Measurements from ENCODE around the gene BHLHE40. TPM values are rescaled to one million over a fixed set of nuclear protein-coding genes. Genes with fewer than 3 reads are reported as not detected.

BHLHE40 gene
- 11.1 TPM for polyA plus RNA-seq

DNA sequence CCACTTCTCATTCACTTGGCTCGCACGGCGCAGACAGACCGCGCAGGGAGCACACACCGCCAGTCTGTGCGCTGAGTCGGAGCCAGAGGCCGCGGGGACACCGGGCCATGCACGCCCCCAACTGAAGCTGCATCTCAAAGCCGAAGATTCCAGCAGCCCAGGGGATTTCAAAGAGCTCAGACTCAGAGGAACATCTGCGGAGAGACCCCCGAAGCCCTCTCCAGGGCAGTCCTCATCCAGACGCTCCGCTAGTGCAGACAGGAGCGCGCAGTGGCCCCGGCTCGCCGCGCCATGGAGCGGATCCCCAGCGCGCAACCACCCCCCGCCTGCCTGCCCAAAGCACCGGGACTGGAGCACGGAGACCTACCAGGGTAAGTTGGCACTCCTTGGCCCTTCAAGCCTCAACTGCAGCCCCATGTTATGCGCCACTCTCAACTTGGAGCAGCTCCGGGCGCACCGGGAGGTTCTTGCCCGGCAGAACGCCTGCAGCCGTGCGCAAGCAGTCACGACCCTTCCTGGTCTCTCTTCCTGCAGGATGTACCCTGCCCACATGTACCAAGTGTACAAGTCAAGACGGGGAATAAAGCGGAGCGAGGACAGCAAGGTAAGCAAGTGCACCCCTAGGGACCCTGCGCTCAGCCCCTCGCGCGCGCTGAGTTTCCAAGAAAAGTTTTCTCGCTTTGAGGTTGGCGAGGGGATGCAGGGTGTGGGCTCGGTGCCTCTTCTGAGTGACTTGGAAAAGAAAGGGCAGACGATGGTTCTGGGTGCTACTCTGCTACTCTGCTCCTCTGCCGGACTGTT, at the start of gene BHLHE40:
BHLHE40 (plus strand) TSS at position 10 of the 801 bp plus-strand sequence; CDS start at position 292, 282 bp downstream.
- Mint-ChIP-seq H3K4me1 (peaks cover 36 to 59% (median 49%) of the 10 kb centered on the region in 3 donors), H3K36me3 (peaks cover 3% of the 10 kb centered on the region), H3K27ac (peak within 1 kb of the TSS; percentile 97 to 98 (median 97)), H3K4me3 (peak within 1 kb of the TSS; percentile 96 to 100 (median 98)), H3K9me3 (no peaks in the 10 kb centered on the region), H3K27me3 (no peaks in the 10 kb centered on the region)

- Mint-ChIP-seq H3K4me1 (peaks cover 0 to 10% (median 4%) of the 10 kb centered on the region in 3 donors), H3K36me3 (peaks cover 5% of the 10 kb centered on the region), H3K27me3 (no peaks in the 10 kb centered on the region), H3K27ac (no peak overlapping the region), H3K4me3 (no peak overlapping the region), H3K9me3 (no peaks in the 10 kb centered on the region)
Measured at GRCh38 chr3:4930501-4930900, 48.7 kb upstream of the BHLHE40 start.

DNA sequence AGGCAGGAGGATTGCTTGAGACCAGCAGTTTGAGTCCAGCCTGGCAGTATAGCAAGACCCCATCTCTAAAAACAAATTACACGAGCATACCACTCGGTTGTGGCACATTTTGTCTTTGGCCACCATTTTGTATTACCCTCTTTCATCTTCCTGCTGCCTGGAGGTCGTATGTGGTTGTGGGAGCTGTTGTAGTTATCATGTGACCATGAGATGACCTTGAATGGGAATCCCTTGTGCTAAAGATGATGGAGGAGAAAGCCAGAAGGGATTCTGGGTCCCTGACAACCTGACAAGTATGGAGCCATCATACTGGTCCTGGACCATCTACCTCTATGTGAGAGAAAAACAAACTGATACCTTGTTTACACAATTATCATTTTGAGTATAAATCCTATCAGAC, 45.2 kb upstream of the BHLHE40 start:
- no peak overlapping the region for H3K4me3 Mint-ChIP-seq
- H3K4me1 Mint-ChIP-seq, result peaks cover 0 to 4% (median 0%) of the 10 kb centered on the region in 3 donors
- H3K36me3 Mint-ChIP-seq, result peaks cover 3% of the 10 kb centered on the region
- H3K27ac Mint-ChIP-seq, result peak overlapping the region in 1 of 3 donors; percentile 31
- H3K27me3 Mint-ChIP-seq, result no peaks in the 10 kb centered on the region
- peaks cover 0 to 2% (median 0%) of the 10 kb centered on the region in 3 donors for H3K9me3 Mint-ChIP-seq

- Mint-ChIP-seq H3K27ac (no peak overlapping the region), H3K27me3 (no peaks in the 10 kb centered on the region), H3K36me3 (peaks cover 3% of the 10 kb centered on the region), H3K4me1 (peaks cover 0 to 4% (median 0%) of the 10 kb centered on the region in 3 donors), H3K9me3 (peaks cover 0 to 2% (median 0%) of the 10 kb centered on the region in 3 donors), H3K4me3 (no peak overlapping the region)
Measured at GRCh38 chr3:4935347-4935746, 43.9 kb upstream of the BHLHE40 start.

DNA sequence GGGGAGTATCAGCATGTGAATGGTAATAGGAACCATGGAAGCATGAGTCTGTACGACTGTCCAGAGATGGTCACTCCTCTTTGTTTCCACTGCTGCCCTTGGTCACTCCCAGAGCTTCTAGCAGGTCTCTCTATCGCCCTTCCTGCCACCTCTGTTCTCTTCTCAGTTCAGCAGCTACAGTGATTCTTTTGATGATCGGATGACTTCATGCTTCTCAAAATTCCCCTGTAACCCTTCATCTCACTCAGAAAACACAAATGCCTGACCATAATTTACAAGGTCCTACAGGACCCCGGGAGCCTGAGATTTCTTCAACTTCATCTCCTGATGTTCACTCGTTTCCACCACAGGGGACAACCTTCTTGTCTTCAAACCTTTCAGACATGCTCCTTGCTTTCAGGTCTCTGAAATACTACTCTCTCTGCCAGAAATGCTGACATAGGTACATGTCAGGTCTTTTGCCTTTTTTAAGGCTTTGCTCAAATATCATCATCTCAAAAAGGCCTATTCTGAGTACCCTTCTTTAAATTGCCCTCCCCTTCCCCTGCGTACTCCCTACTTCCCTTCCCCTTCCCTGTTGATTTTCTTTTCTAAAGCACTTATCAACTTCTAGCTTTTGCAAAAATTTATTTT, 42.1 kb upstream of the BHLHE40 start:
- H3K27me3 Mint-ChIP-seq, result no peaks in the 10 kb centered on the region
- H3K27ac Mint-ChIP-seq, result peak overlapping the region in 1 of 3 donors; percentile 13
- H3K4me3 Mint-ChIP-seq, result no peak overlapping the region
- peaks cover 0 to 2% (median 0%) of the 10 kb centered on the region in 3 donors for H3K9me3 Mint-ChIP-seq
- H3K36me3 Mint-ChIP-seq, result peaks cover 3% of the 10 kb centered on the region
- H3K4me1 Mint-ChIP-seq, result peaks cover 0 to 4% (median 0%) of the 10 kb centered on the region in 3 donors

DNA sequence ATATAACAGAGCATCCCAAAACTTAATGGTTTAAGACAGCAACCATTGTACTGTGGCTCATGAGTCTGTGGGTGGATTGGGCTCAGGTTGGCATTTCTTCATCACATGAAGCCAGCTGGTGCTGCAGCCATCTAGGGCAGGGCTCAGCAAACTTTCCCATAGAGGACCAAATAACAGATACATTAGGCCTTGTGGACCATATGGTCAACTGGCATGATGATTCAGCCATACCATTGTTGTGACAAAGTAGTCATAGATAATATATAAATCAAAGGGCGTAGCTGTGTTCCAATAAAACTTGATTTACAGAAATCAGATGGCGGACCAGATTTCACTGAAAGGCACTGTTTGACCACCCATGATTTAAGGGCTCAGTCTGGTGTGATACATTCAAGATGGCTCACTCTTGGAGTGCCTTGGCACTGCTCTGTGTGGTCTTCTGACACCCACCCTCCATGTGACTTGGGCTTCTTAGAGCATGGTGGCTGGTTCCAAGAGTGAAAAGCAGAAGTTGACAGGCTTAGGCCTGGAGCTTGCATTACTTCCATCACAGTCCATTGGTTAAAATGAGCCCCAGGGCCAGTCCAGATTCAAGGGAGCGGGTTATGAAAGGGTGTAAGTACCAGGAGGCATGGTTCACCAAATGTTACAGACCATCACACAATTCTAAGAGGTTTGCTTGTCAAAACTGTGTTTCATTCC, 40.8 kb upstream of the BHLHE40 start:
- Mint-ChIP-seq H3K4me3 (no peak overlapping the region), H3K27me3 (no peaks in the 10 kb centered on the region), H3K27ac (peak overlapping the region in 1 of 3 donors; percentile 79), H3K9me3 (peaks cover 0 to 2% (median 0%) of the 10 kb centered on the region in 3 donors), H3K4me1 (peaks cover 0 to 4% (median under 1%) of the 10 kb centered on the region in 3 donors), H3K36me3 (peaks cover 3% of the 10 kb centered on the region)

GRCh38 chr3:4939276-4939675, 40.0 kb upstream of the BHLHE40 start:
- no peak overlapping the region for H3K4me3 Mint-ChIP-seq
- peaks cover 0 to 2% (median 0%) of the 10 kb centered on the region in 3 donors for H3K9me3 Mint-ChIP-seq
- H3K4me1 Mint-ChIP-seq, result peaks cover 0 to 4% (median 1%) of the 10 kb centered on the region in 3 donors
- H3K27ac Mint-ChIP-seq, result no peak overlapping the region
- H3K27me3 Mint-ChIP-seq, result no peaks in the 10 kb centered on the region
- peaks cover 3% of the 10 kb centered on the region for H3K36me3 Mint-ChIP-seq

DNA sequence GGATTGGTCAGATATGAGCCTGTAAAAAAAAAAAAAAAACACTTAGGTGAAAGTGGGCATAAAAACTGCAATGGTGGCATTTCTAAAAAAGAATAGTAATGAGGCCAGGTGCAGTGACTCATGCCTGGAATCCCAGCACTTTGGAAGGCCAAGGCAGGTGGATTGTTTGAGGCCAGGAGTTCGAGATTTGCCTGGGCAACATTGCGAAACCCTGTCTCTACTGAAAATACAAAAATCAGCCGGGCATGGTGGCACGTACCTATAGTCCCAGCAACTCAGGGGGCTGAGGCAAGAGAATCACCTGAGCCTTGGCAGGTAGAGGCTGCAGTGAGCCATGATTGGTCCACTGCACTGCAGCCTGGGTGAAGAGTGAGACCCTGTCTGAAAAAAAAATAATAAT, 38.3 kb upstream of the BHLHE40 start:
- peaks cover 0 to 2% (median 0%) of the 10 kb centered on the region in 3 donors for H3K9me3 Mint-ChIP-seq
- no peaks in the 10 kb centered on the region for H3K27me3 Mint-ChIP-seq
- H3K4me3 Mint-ChIP-seq, result no peak overlapping the region
- H3K4me1 Mint-ChIP-seq, result peaks cover 0 to 2% (median 1%) of the 10 kb centered on the region in 3 donors
- H3K36me3 Mint-ChIP-seq, result no peaks in the 10 kb centered on the region
- H3K27ac Mint-ChIP-seq, result no peak overlapping the region

- Mint-ChIP-seq H3K27ac (no peak overlapping the region), H3K4me3 (no peak overlapping the region), H3K27me3 (no peaks in the 10 kb centered on the region), H3K9me3 (no peaks in the 10 kb centered on the region), H3K4me1 (peaks cover 0 to 1% (median 0%) of the 10 kb centered on the region in 3 donors), H3K36me3 (no peaks in the 10 kb centered on the region)
Measured at GRCh38 chr3:4943549-4943948, 35.7 kb upstream of the BHLHE40 start.

DNA sequence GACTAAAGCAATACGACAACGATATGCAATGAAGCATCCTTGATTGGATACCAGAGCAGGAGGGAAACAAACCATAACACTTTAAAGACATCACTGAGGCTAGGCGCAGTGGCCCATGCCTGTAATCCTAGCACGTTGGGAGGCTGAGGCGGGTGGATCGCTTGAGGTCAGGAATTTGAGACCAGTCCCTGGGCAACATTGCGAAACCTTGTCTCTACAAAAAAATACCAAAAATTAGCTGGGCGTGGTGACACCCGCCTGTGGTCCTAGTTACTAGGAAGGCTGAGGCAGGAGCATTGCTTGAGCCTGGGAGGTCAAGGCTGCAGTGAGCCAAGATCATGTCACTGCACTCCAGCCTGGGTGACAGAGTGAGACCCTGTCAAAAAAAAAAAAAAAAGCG, 33.9 kb upstream of the BHLHE40 start:
- Mint-ChIP-seq H3K27me3 (no peaks in the 10 kb centered on the region), H3K36me3 (no peaks in the 10 kb centered on the region), H3K4me1 (peaks cover 0 to 1% (median 0%) of the 10 kb centered on the region in 3 donors), H3K4me3 (no peak overlapping the region), H3K27ac (no peak overlapping the region), H3K9me3 (no peaks in the 10 kb centered on the region)

GRCh38 chr3:4947028-4947427, 32.2 kb upstream of the BHLHE40 start:
- no peak overlapping the region for H3K4me3 Mint-ChIP-seq
- H3K27ac Mint-ChIP-seq, result no peak overlapping the region
- H3K36me3 Mint-ChIP-seq, result no peaks in the 10 kb centered on the region
- peaks cover 0 to 1% (median 0%) of the 10 kb centered on the region in 3 donors for H3K4me1 Mint-ChIP-seq
- no peaks in the 10 kb centered on the region for H3K27me3 Mint-ChIP-seq
- H3K9me3 Mint-ChIP-seq, result no peaks in the 10 kb centered on the region

DNA sequence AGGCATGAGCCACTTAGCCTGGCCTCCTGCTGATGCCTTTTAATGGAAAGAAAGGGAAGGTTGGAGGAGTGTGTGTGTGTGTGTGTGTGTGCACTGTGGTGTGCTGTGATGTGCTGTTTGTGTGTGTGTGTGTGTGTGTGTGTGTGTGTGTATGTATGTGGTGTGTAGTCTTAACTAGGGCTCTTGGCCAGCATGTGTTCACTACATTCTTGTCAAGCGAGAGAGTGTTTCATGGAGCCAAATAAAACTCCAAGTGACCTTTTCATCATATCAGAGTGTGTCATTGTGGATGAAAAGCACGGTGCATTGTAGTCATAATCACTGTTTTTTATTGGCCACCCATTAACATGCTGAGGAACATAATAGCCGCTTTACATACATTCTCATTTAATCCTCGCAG, 30.8 kb upstream of the BHLHE40 start:
- Mint-ChIP-seq H3K4me3 (no peak overlapping the region), H3K36me3 (peaks cover 5% of the 10 kb centered on the region), H3K4me1 (peaks cover 0 to under 1% (median 0%) of the 10 kb centered on the region in 3 donors), H3K27ac (no peak overlapping the region), H3K27me3 (no peaks in the 10 kb centered on the region), H3K9me3 (no peaks in the 10 kb centered on the region)

- Mint-ChIP-seq H3K4me3 (no peak overlapping the region), H3K27me3 (no peaks in the 10 kb centered on the region), H3K4me1 (no peaks in the 10 kb centered on the region), H3K27ac (no peak overlapping the region), H3K9me3 (no peaks in the 10 kb centered on the region), H3K36me3 (peaks cover 5% of the 10 kb centered on the region)
Measured at GRCh38 chr3:4949004-4949403, 30.2 kb upstream of the BHLHE40 start.

- H3K36me3 Mint-ChIP-seq, result peaks cover 5% of the 10 kb centered on the region
- no peaks in the 10 kb centered on the region for H3K4me1 Mint-ChIP-seq
- no peak overlapping the region for H3K27ac Mint-ChIP-seq
- no peak overlapping the region for H3K4me3 Mint-ChIP-seq
- no peaks in the 10 kb centered on the region for H3K9me3 Mint-ChIP-seq
- no peaks in the 10 kb centered on the region for H3K27me3 Mint-ChIP-seq
Measured at GRCh38 chr3:4949659-4950058, 29.6 kb upstream of the BHLHE40 start.

- H3K27ac Mint-ChIP-seq, result no peak overlapping the region
- peaks cover 5% of the 10 kb centered on the region for H3K36me3 Mint-ChIP-seq
Measured at GRCh38 chr3:4950351-4950784, 28.9 kb upstream of the BHLHE40 start.

More at GRCh38 chr3:4950351-4950784, 28.9 kb upstream of the BHLHE40 start:
- H3K4me3 Mint-ChIP-seq, result no peak overlapping the region
- no peaks in the 10 kb centered on the region for H3K9me3 Mint-ChIP-seq
- no peaks in the 10 kb centered on the region for H3K4me1 Mint-ChIP-seq
- no peaks in the 10 kb centered on the region for H3K27me3 Mint-ChIP-seq
